ENCODE data around the gene TPD52L1. TPM values are rescaled to one million over a fixed set of nuclear protein-coding genes. Genes with fewer than 3 reads are reported as not detected.

Gene TPD52L1
- total and polyA plus RNA-seq, 2 of the 4 experiments (the other 2 are of a cell fraction): 10.2 to 13.5 TPM

DNA sequence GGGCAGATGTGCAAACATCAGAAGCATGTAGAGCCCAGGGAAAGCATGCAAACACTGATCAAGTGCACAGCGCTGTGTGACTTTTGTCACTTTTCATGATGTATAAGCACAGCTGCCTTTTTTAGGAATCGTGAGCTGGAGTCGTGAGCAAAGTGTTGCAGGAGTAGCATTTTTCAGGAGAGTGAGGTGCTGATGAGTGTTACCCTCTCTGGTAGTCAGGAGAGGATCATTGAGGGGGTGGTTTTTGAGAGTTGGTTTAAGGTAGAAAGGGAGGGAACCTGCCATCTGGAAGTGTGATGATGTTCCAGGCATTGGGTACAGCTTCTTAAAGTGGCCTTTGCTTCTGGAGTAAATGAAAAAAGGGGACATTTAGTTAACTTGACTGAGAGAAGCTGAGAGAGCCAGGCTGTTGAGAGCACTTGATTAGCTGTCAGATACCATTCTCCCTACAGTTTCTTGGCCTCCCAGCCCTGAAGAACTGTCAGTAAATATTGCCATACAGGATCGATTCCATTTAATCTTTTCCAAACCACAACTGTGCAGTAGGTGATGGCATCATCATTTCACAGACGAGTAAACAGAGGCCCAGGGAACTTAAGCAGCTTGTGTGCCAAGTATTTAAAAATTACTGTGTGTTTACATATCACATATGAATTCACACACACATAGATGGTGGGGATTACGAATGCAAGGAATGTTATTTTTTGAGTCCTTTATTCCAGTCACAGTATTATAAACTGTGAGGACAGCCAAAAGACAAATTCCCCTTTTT, 28.9 kb downstream of the TPD52L1 start:
- Histone ChIP-seq H2BK15ac (ENCODE audit: low read depth, low read length) (no peak overlapping the region), H3K4me1 (ENCODE audit: control insufficient read depth, insufficient read depth, low read length) (peaks cover 6% of the 10 kb centered on the region), H4K20me1 (ENCODE audit: insufficient read depth, low read length) (no peaks in the 10 kb centered on the region), H3K36me3 (ENCODE audit: control insufficient read depth, insufficient read depth, low read length) (no peaks in the 10 kb centered on the region), H4K8ac (ENCODE audit: low read depth in 2 of 2, low read length in 2 of 2) (no peak overlapping the region), H4K91ac (ENCODE audit: insufficient read depth, low read depth, low read length) (no peak overlapping the region; the same call in none of the 2 replicates), H3K56ac (ENCODE audit: extremely low read depth, insufficient read depth, low read length) (no peak overlapping the region), H3K14ac (replicated peaks; ENCODE audit: low read depth, low read length) (0 out of 2 replicates have a peak overlapping the region, but pooled peaks have one; percentile 4), H2AFZ (replicated peaks; ENCODE audit: low read length, poor library complexity) (no peak overlapping the region), H3K27ac (ENCODE audit: insufficient read depth, low read length) (no peak overlapping the region), H3K27me3 (ENCODE audit: control insufficient read depth, insufficient read depth, low read length) (no peaks in the 10 kb centered on the region), H3K9me3 (ENCODE audit: control insufficient read depth, insufficient read depth, low read length) (no peaks in the 10 kb centered on the region), H3K9me1 (ENCODE audit: insufficient read depth, low read length) (no peaks in the 10 kb centered on the region), H3K4ac (ENCODE audit: low read depth, low read length) (no peak overlapping the region), H2AK5ac (ENCODE audit: low read depth, low read length) (no peak overlapping the region), H2AK9ac (replicated peaks; ENCODE audit: low read depth, low read length, poor library complexity) (no peak overlapping the region), H3K4me2 (ENCODE audit: low read depth, low read length) (peak overlapping the region; percentile 37; the same call in 1 of the 2 replicates), H3K9ac (ENCODE audit: low read depth, low read length) (no peak overlapping the region), H3K23ac (ENCODE audit: low read depth, low read length) (no peak overlapping the region), H3K79me1 (ENCODE audit: low read depth in 1 of 2, low read length in 2 of 2) (no peaks in the 10 kb centered on the region), H2BK20ac (ENCODE audit: low read depth, low read length) (no peak overlapping the region), H3K4me3 (ENCODE audit: insufficient read depth, low read depth, low read length) (no peak overlapping the region), H3K18ac (ENCODE audit: low read depth, low read length) (peak overlapping the region; percentile 28; the same call in 1 of the 2 replicates), H2BK120ac (ENCODE audit: low read depth, low read length) (no peak overlapping the region), H2BK5ac (ENCODE audit: low read depth, low read length, poor library complexity, severe bottlenecking) (no peak overlapping the region), H4K5ac (ENCODE audit: low read depth, low read length) (0 out of 2 replicates have a peak overlapping the region, but pooled peaks have one; percentile 68)
- POLR2A ChIA-PET (ENCODE audit: unreplicated experiment): interaction anchor here (0.6 kb wide), 1 partner anchor 628 kb away, joined by 4 read pairs; no protein-coding TSS in a partner anchor
- CTCF ChIA-PET: no interaction called here
- dilution Hi-C loops (cut with HindIII; ENCODE audit: low sequenced_read_pairs, unreplicated experiment) (no loop called here), in situ Hi-C loops (cut with MboI; ENCODE audit: low sequenced_read_pairs) (no loop called here), intact Hi-C loops (cut with micrococcal nuclease) (no loop called here)
- ATAC-seq (ENCODE audit: low read depth) (peak; percentile 46), DNase-seq (no peak)
- no TSS peak for BruUV-seq (replicated peaks)
- WGBS, 2 experiments (ENCODE audit: extremely low coverage in 2 of 2, insufficient read length in 1 of 2): 48% methylated on average over 3 of the region's 6 CpGs; no CpG with 5 or more reads in 1 of the 2 experiments
- TF ChIP-seq, protein P1, sequence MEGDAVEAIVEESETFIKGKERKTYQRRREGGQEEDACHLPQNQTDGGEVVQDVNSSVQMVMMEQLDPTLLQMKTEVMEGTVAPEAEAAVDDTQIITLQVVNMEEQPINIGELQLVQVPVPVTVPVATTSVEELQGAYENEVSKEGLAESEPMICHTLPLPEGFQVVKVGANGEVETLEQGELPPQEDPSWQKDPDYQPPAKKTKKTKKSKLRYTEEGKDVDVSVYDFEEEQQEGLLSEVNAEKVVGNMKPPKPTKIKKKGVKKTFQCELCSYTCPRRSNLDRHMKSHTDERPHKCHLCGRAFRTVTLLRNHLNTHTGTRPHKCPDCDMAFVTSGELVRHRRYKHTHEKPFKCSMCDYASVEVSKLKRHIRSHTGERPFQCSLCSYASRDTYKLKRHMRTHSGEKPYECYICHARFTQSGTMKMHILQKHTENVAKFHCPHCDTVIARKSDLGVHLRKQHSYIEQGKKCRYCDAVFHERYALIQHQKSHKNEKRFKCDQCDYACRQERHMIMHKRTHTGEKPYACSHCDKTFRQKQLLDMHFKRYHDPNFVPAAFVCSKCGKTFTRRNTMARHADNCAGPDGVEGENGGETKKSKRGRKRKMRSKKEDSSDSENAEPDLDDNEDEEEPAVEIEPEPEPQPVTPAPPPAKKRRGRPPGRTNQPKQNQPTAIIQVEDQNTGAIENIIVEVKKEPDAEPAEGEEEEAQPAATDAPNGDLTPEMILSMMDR (conservative IDR thresholded peaks at IDR 0.05; ENCODE audit: low read depth, low read length): no peak
- TF ChIP-seq POLR2A (IDR thresholded peaks at IDR 0.05; ENCODE audit: low read depth, low read length): no peak
- TF ChIP-seq, protein P2, sequence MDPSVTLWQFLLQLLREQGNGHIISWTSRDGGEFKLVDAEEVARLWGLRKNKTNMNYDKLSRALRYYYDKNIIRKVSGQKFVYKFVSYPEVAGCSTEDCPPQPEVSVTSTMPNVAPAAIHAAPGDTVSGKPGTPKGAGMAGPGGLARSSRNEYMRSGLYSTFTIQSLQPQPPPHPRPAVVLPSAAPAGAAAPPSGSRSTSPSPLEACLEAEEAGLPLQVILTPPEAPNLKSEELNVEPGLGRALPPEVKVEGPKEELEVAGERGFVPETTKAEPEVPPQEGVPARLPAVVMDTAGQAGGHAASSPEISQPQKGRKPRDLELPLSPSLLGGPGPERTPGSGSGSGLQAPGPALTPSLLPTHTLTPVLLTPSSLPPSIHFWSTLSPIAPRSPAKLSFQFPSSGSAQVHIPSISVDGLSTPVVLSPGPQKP (IDR thresholded peaks at IDR 0.05; ENCODE audit: borderline replicate concordance, low read depth, low read length): no peak
- TF ChIP-seq NFE2L2 (IDR thresholded peaks at IDR 0.05; ENCODE audit: low read depth, low read length): no peak
- no peak for TF ChIP-seq MXI1 (IDR thresholded peaks at IDR 0.05; ENCODE audit: borderline replicate concordance, low read depth, low read length)
- TF ChIP-seq RFX5 (IDR thresholded peaks at IDR 0.05; ENCODE audit: low read depth, low read length): no peak
- TF ChIP-seq SMC3 (IDR thresholded peaks at IDR 0.05; ENCODE audit: low read depth, low read length): no peak
- no peak for TF ChIP-seq CEBPB (IDR thresholded peaks at IDR 0.05; ENCODE audit: low read depth, low read length)
- TF ChIP-seq RCOR1 (IDR thresholded peaks at IDR 0.05; ENCODE audit: insufficient replicate concordance, low read length): no peak
- TF ChIP-seq FOS (IDR thresholded peaks at IDR 0.05; ENCODE audit: low read depth, low read length): no peak
- TF ChIP-seq, protein P3, sequence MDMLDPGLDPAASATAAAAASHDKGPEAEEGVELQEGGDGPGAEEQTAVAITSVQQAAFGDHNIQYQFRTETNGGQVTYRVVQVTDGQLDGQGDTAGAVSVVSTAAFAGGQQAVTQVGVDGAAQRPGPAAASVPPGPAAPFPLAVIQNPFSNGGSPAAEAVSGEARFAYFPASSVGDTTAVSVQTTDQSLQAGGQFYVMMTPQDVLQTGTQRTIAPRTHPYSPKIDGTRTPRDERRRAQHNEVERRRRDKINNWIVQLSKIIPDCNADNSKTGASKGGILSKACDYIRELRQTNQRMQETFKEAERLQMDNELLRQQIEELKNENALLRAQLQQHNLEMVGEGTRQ (IDR thresholded peaks at IDR 0.05; ENCODE audit: low read depth, low read length): no peak
- TF ChIP-seq BHLHE40 (IDR thresholded peaks at IDR 0.05; ENCODE audit: low read depth, low read length): no peak
- TF ChIP-seq MAZ (IDR thresholded peaks at IDR 0.05; ENCODE audit: borderline replicate concordance, low read depth, low read length): no peak
- no peak for TF ChIP-seq MAFK (IDR thresholded peaks at IDR 0.05; ENCODE audit: low read depth, low read length)
- TF ChIP-seq CHD1 (IDR thresholded peaks at IDR 0.05; ENCODE audit: low read depth, low read length): no peak

Measured in IMR-90 (cell line).